HG02943 (cell line): ENCODE measurements around the gene TSG101.

Experiments used
- ATAC-seq: cut with Tn5 transposase; IDR thresholded peaks from one replicate; pipeline ENCODE4 v1.9.1; 2021; ENCODE audit warnings: mild to moderate bottlenecking, low read depth, moderate library complexity; ENCODE audit not compliant: unreplicated experiment

The TSG101 gene

GRCh38 chr11:18526521-18527296 lies at the start of gene TSG101:
Gene TSG101 (minus strand): TSS chr11:18526942. CDS start chr11:18526816, 126 bp downstream.
- peak; percentile 98 for ATAC-seq

- no peak for ATAC-seq
These were observed 48.6 kb upstream of the TSG101 start for GRCh38 chr11:18575361-18575760.

- no peak for ATAC-seq
These were observed 40.3 kb upstream of the TSG101 start for GRCh38 chr11:18567081-18567480.

GRCh38 chr11:18566406-18566805 lies 39.7 kb upstream of the TSG101 start:
- no peak for ATAC-seq

GRCh38 chr11:18564149-18564548 lies 37.4 kb upstream of the TSG101 start:
- no peak for ATAC-seq

GRCh38 chr11:18563090-18563730 lies 36.5 kb upstream of the TSG101 start:
- no peak for ATAC-seq

- ATAC-seq: no peak
These were observed 21.3 kb upstream of the TSG101 start for GRCh38 chr11:18548001-18548400.

- ATAC-seq: no peak
These were observed 13.7 kb upstream of the TSG101 start for GRCh38 chr11:18540207-18541009.

- ATAC-seq: no peak
These were observed 9.5 kb upstream of the TSG101 start for GRCh38 chr11:18536209-18536608.

- ATAC-seq: no peak
These were observed 7.5 kb upstream of the TSG101 start for GRCh38 chr11:18534245-18534644.

GRCh38 chr11:18533365-18533764 lies 6.6 kb upstream of the TSG101 start:
- no peak for ATAC-seq

- no peak for ATAC-seq
These were observed 770 bp upstream of the TSG101 start for GRCh38 chr11:18527512-18527911.

GRCh38 chr11:18526130-18526520 lies 617 bp downstream of the TSG101 start:
- ATAC-seq: no peak

- ATAC-seq: no peak
These were observed 2.5 kb downstream of the TSG101 start for GRCh38 chr11:18524248-18524647.

- no peak for ATAC-seq
These were observed 3.7 kb downstream of the TSG101 start for GRCh38 chr11:18523084-18523483.

- no peak for ATAC-seq
These were observed 4.4 kb downstream of the TSG101 start for GRCh38 chr11:18522388-18522787.

- no peak for ATAC-seq
These were observed 5.6 kb downstream of the TSG101 start for GRCh38 chr11:18521122-18521521.

- no peak for ATAC-seq
These were observed 24.4 kb downstream of the TSG101 start for GRCh38 chr11:18502352-18502751.

GRCh38 chr11:18501629-18502028 lies 25.1 kb downstream of the TSG101 start:
- no peak for ATAC-seq

GRCh38 chr11:18498039-18498438 lies 28.7 kb downstream of the TSG101 start:
- ATAC-seq: no peak

GRCh38 chr11:18495703-18496102 lies 31.0 kb downstream of the TSG101 start:
- ATAC-seq: no peak
